Measurements from ENCODE around the gene CCL28.
"Not testable (repeated sequence)": the region's sequence is repeated elsewhere in the genome, so short reads cannot be mapped to it uniquely, and the experiment has no call there.

The CCL28 gene

DNA sequence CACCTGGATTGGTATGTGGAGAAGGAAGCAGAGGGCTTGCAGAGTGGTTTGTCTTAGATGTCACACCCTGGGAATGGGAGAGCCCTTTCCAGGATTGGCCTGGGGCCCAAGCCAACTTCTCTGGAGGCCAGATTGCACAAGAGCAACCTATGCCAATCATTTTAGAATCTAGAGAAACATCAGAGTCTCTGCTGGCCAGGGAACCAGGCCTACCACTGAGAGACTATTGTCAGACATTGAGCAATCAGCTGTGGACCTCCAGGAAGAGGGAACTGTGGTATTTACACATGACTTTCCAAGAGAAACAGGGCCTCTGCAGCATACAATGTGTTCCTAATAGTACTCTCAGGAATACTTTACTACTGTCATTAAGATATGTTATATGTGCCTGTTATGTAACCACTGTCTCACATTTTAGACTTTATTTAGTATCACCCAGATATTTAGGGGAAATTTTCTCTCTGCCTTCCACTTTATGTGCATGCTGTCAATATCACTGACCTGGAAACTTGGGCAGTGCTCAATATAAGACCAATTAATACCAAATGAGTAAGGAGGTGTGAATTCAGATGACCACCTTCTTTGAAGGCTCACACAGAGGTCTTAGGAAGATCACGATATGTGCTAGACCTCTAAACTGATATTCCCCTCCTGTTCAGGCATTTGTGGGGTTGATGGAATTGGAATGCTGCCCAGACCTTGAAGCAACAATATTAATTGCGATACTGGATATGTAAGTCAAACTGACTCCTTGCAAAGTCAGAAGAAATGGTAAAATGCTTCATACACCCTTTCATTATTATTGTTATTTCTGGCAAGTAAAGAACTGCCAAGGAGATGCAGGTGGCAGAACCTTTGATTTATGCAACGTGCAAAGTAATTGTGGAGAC lies 20.5 kb upstream of the CCL28 start:
- Mint-ChIP-seq H3K9me3 (no peaks in the 10 kb centered on the region), H3K36me3 (ENCODE audit: low read depth) (no peaks in the 10 kb centered on the region), H3K4me1 (no peaks in the 10 kb centered on the region), H3K27me3 (ENCODE audit: low read depth, poor library complexity) (peaks cover 4% of the 10 kb centered on the region), H3K4me3 (no peak overlapping the region), H3K27ac (no peak overlapping the region)
- no peak for DNase-seq
- TF ChIP-seq, protein P1, sequence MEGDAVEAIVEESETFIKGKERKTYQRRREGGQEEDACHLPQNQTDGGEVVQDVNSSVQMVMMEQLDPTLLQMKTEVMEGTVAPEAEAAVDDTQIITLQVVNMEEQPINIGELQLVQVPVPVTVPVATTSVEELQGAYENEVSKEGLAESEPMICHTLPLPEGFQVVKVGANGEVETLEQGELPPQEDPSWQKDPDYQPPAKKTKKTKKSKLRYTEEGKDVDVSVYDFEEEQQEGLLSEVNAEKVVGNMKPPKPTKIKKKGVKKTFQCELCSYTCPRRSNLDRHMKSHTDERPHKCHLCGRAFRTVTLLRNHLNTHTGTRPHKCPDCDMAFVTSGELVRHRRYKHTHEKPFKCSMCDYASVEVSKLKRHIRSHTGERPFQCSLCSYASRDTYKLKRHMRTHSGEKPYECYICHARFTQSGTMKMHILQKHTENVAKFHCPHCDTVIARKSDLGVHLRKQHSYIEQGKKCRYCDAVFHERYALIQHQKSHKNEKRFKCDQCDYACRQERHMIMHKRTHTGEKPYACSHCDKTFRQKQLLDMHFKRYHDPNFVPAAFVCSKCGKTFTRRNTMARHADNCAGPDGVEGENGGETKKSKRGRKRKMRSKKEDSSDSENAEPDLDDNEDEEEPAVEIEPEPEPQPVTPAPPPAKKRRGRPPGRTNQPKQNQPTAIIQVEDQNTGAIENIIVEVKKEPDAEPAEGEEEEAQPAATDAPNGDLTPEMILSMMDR (IDR thresholded peaks at IDR 0.05): no peak

DNA sequence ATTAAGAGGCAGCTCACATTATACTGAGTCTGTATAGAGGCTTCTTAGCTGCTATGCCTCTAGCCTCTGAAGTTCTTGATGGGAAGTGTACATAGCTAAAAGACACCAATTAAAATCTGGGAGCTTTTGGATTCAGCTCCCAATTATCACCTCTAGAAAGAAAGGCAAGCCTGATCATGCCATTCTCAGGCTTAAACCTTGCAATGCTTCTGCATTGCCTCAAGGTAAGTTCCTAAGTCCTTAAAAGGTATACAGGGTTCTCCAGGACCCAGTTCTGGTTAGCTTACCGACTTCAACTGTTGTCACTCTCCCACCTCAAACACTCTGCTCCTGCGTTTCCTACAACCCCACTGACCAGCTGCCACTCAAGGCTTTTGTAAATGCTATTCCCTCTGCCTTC lies 17.5 kb upstream of the CCL28 start:
- H3K36me3 Mint-ChIP-seq (ENCODE audit: low read depth): no peaks in the 10 kb centered on the region
- TF ChIP-seq, protein P1 (IDR thresholded peaks at IDR 0.05): no peak

DNA sequence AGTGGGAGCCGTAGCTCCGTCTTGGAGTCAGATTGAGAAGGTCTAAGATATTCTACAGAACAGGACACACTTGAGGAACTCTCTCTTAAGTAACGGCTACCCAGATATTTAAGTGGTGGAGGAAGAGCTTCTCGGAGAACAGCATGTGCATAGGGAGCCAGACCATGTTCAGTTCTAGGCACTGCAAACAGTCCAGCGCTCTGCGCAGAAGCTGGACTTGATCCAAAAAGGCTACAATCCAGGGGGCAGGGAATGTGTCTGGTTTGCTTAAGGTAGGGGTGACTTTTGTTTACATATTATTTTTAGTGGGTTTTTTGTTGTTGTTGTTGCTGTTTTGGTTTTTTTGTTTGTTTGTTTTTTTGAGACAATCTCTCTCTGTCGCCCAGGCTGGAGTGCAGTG lies 16.8 kb upstream of the CCL28 start:
- TF ChIP-seq, protein P1 (IDR thresholded peaks at IDR 0.05): no peak
- Mint-ChIP-seq H3K27ac (no peak overlapping the region), H3K4me3 (no peak overlapping the region), H3K4me1 (no peaks in the 10 kb centered on the region), H3K9me3 (peaks cover 9% of the 10 kb centered on the region), H3K36me3 (ENCODE audit: low read depth) (no peaks in the 10 kb centered on the region), H3K27me3 (ENCODE audit: low read depth, poor library complexity) (peaks cover 4% of the 10 kb centered on the region)
- no peak for DNase-seq

More for the DNA sequence above, 17.5 kb upstream of the CCL28 start:
- Mint-ChIP-seq H3K4me3 (no peak overlapping the region), H3K9me3 (peaks cover 9% of the 10 kb centered on the region), H3K4me1 (no peaks in the 10 kb centered on the region), H3K27me3 (ENCODE audit: low read depth, poor library complexity) (peaks cover 4% of the 10 kb centered on the region), H3K27ac (no peak overlapping the region)
- no peak for DNase-seq

DNA sequence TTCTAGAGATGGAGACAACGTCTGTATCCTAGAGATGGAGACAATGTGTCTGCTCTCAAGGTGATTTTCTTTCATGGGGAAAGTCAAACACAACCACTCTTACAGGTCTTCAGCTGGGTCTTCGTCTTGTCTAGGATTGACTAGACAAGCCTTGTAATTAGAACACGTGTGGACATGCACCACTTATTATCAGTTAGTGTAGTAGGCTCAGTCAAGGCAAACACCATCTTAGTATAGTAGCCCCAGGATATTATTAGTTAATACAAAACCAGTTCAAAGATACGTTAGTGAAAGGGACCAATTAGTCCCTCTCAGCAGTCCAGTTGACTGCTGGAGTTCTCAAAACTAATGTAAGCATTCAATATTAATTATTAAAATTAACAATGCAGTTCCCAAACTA lies 15.1 kb upstream of the CCL28 start:
- DNase-seq: no peak
- Mint-ChIP-seq H3K27me3 (ENCODE audit: low read depth, poor library complexity) (peaks cover 4% of the 10 kb centered on the region), H3K27ac (no peak overlapping the region), H3K4me1 (peaks cover 8% of the 10 kb centered on the region), H3K36me3 (ENCODE audit: low read depth) (no peaks in the 10 kb centered on the region), H3K9me3 (peaks cover 9% of the 10 kb centered on the region), H3K4me3 (no peak overlapping the region)
- TF ChIP-seq, protein P1 (IDR thresholded peaks at IDR 0.05): no peak

DNA sequence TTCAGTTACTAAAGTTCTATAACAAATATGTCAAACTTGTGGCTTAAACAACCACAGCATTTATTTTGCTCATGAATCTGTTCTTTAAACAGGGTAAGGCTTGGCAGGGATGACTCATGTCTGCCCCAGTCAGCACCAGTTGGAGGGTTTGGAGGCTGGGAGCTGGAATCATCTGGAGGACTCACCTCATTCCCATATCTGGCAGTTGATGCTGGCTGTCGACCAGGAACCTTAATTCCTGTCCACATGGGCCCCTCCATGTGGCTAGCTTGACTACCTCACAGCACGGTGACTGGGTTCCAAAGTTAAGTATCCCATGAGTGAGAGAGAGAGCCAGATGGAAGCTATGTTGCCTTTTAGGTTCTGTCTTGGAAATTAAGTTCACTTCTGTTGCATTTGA lies 13.8 kb upstream of the CCL28 start:
- TF ChIP-seq, protein P1 (IDR thresholded peaks at IDR 0.05): no peak
- H3K27ac Mint-ChIP-seq: no peak overlapping the region
- peaks cover 4% of the 10 kb centered on the region for H3K27me3 Mint-ChIP-seq (ENCODE audit: low read depth, poor library complexity)
- H3K9me3 Mint-ChIP-seq: peaks cover 9% of the 10 kb centered on the region
- H3K36me3 Mint-ChIP-seq (ENCODE audit: low read depth): no peaks in the 10 kb centered on the region
- DNase-seq: no peak
- peaks cover 16% of the 10 kb centered on the region for H3K4me1 Mint-ChIP-seq
- no peak overlapping the region for H3K4me3 Mint-ChIP-seq

DNA sequence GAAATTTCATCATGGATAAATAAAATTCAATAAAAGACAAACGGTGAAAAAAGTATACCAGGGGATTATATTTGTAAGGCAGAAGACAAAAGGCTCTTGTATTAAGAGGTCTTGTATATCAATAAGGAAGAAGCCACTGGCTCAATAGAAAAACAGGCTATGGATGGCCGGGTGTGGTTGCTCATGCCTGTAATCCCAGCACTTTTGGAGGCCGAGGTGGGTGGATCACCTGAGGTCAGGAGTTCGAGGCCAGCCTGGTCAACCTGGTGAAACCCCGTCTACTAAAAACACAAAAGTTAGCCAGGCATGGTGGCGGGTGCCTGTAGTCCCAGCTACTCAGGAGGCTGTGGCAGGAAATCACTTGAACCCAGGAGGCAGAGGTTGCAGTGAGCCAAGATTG lies 10.9 kb upstream of the CCL28 start:
- not testable (repeated sequence) for H3K27me3 Mint-ChIP-seq (ENCODE audit: low read depth, poor library complexity); H3K4me3 Mint-ChIP-seq; H3K9me3 Mint-ChIP-seq; DNase-seq; H3K36me3 Mint-ChIP-seq (ENCODE audit: low read depth); H3K27ac Mint-ChIP-seq
- H3K4me1 Mint-ChIP-seq: peaks cover 33% of the 10 kb centered on the region
